Embryonic facial prominence (tissue), 1 donor: ENCODE results near the gene KCNJ11.

Experiments
- DNase-seq: peaks from one replicate; pipeline ENCODE4 v3.0.0-alpha.2; 2016; ENCODE audit errors: extremely low spot score

Gene KCNJ11

DNA sequence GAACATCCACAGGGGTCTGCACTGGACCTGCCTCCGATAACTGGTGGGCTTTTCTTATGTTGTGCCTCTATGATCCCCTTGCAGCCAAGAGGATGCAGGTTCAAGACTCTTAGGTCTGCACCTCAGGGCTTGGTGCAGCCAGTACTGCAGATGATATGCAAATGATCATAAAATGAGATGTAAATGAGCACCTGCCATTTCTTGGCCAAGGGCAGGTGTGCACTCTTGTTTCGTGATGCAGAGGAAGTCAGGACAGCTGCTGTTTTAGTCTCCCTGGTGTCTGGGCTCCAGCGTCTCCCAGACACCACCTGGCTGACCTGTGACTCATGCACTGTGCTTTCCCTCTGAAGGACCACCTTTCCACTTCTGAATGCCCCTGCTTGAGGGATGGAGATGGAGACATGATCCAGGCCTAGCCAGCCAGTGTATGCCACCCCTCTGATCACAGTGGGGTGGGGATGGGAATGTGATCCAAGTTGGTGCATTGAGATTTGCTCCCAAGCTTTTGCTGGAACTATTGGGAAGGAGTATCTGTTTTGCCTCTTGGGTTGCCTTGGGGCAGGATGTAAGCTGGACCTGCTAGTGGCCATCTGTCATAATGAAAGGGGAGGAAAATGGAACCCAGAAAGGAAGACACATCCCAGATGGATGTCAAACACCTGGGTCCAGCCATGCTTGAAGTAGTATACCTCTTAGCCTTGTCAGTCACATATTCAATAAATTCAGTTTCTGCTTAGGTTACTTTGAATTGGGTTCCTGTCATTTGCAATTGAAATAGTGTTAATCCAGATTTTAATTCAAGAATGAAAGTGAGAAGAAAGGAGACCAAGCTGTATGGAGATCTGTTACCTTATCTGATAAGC lies 3.3 kb upstream of the KCNJ11 start:
- no peak for DNase-seq

DNA sequence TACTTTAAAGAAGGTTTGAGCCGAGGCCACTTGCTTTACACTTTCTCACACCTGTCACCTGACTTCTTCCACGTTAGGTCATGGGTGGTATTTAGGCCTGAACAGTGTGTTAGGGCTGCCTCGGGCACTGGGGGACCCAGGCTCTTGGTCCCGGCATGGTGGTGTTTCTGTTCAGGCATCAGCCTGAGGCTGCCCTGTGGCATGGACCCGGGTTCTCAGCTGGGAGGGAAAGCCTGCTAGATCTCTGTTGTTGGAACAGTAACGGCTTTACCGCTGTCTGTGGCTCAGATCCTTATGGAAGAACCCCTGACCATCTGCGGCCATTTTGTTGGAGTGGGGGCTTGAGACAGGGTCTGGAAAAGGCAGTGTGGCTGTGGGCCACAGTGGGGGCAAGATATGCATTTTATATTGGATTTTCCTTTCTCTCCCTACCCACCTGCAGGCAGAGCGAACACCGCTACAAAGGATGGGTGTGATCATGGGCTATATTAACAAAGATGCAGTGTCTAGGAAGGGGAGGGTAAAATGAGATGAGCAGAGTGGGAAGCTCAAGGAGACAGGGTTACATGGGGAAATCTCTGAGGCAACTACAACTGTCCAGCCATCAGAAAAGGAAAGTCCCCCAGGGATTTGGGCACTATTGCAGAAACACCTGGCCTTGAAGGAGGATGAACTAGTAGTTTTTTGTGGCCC lies 1.6 kb upstream of the KCNJ11 start:
- DNase-seq = no peak

DNA sequence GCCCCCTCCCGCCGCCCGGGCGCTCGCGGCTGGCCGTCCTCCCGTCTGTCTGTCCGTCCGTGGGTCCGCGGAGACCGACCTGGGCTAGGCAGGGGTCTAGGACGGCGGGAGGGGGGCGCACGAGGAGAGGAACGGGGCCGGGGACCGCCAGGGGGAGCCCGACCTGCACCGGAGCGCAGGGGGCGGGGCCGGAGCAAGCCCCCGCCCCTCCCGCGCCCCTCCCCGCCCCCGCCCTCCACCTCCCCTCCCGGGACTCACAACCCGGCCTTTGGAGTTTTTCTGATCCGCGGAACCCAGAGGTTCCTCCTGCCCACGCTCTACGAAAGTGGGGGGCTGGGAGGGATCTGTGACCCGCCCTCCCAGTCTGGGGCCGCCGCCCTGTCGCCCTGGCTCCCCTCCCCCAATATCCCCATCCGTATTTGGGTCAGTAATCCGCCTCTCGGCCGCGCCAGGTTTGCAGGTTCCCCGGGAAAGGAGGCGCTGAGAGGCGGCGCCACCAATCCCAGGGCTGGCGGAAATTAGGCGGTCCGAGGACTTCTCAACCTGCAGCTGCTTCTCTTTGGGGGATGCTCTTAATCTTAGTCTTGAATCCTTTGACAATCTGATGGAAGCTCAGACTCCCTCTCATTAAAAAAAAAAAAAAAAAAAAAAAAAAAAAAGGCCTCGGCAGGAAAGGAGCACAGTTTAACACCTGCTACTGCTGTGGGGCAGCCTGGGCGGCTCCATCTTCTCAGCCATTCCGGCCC lies 925 bp upstream of the KCNJ11 start:
- no peak for DNase-seq

DNA sequence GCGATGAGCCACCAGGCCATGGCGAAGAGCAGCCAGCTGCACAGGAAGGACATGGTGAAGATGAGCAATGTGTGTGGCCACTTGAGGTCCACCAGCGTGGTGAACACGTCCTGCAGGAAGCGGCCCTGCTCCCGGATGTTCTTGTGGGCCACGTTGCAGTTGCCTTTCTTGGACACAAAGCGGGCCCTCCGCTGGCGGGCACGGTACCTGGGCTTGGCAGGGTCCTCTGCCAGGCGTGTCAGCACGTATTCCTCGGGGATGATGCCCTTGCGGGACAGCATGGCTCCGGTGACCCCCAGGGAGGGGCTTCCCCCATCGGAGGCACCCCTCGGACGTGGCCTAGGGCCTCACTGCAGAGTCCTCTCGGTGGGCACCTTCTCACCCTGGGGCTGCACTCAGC lies 648 bp downstream of the KCNJ11 start:
- no peak for DNase-seq

DNA sequence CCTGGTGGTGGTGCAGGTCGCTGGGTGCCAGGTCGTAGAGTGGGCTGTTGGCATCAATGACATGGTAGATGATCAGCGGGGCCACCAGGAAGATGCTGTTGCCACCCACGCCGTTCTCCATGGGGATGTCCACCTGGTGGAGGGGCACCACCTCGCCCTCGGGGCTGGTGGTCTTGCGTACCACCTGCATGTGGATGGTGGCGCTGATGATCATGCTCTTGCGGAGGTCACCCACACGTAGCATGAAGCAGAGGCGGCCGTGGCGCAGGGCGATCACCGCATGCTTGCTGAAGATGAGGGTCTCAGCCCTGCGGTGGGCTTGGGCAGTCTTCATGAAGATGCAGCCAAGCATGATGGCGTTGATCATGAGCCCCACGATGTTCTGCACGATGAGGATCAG lies 1.2 kb downstream of the KCNJ11 start:
- DNase-seq = no peak

DNA sequence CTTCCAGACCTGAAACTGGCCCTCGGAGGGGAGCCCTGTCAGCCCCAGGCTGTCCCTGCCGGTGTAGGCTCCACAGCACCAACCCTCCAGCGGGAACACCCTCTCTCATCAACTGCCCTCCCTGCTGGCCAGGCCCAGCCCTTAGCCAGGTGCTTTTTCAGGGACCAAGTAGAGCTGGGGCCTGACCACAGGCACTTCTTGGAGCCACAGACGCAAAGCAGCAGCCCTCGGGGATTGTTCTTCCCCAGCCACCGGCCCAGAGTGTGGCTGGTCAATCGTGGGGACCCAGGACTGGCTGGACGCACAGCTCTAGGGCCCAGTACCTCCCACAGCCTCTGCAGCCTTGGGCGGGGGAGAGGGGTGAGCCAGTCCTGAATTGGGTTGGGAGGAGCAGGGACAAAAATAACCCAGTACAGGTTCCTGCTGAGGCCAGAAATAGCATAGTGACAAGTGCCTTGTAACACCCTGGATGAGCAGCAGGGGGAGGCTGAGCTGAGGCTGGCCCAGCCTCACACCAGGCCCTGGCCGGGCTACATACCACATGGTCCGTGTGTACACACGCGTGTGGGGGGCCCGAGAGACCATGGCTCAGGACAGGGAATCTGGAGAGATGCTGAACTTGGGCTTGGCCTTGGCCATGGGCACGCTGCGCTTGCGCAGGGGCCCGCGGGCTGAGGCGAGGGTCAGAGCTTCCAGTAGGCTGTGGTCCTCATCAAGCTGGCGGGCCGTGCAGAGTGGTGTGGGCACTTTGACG lies 2.0 kb downstream of the KCNJ11 start:
- no peak for DNase-seq

DNA sequence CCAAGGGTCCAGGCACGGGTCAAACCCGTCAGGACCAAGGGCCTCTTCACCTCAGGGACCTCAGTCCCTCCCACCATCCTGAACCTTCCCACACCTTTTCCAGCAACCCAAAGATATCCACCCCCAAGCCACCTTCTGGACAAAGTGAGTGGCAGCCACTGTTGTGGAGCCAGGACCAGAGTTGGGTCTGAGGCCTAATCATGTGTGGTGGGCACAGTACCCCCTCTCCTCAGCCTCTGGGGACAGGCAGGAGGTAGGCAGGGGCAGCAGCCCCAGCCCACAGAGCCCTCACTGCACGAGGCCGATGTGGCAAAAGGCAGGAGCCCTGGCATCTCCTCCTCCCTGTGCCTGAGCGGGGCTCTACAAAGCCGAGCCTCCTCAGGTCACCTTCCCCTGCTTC lies 2.5 kb downstream of the KCNJ11 start:
- DNase-seq = no peak

DNA sequence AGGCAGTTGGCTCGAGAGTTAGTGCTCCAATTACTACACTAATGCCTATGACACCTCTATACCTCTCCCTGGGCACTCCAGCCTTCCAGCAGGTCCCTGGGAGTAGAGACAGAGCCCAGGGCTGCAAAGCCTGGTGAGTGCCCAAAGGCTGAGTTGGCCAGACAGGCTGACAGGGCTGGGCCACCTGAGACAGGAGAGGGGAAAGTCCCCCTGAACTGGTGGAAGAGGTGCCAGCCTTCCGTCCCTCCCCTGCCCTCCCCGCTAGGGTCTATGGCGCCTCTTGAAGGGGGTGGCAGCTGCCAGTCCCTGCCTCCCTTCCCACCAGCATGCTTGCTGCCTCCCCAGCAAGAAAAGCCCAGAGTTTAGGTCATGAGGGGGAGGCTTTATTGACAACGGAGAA lies 3.0 kb downstream of the KCNJ11 start:
- DNase-seq = no peak

DNA sequence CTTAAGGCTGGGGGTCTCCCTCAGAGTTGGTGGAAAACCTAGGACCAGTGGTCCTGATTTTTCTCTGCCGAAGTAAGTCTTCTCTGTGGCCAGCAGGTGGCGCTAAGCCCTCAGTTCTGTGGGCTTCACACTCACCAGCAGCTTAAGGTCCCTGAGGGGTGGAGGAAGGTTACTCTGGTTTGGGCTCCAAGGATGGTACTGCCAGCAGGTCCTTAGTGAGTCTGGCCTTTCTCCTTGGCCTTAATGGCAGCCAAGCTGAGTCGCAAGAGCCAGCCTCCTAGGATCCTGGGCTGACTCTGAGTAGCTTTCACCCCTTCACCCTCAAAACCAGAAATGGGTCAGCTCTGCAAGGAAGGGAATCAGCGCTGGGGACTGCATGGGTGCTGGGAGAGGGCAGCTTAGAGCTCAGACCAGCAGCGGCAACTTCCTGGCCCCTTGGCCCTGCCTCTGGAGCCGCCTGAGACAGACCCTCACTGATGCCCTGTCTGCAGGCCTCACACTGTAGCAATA lies 4.4 kb downstream of the KCNJ11 start:
- peak; percentile 44 for DNase-seq

DNA sequence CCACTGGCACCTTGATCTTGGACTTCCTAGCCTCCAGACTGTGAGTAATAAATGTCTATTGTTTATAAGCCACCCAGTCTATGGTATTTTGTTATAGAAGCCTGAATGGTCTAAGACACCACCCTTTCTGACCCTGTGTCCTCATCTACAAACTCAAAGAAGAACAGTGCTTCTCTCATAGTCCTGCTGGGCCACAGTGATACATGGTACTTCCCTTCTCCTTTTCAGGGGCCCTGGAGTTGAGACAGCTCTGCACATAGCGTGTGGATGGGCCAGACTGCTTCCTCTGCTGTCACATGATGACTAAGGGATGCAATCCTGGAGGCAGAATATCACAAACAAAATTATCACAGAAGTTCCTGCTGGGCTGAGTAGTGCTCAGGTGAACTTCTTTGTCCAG lies 5.0 kb downstream of the KCNJ11 start:
- no peak for DNase-seq

DNA sequence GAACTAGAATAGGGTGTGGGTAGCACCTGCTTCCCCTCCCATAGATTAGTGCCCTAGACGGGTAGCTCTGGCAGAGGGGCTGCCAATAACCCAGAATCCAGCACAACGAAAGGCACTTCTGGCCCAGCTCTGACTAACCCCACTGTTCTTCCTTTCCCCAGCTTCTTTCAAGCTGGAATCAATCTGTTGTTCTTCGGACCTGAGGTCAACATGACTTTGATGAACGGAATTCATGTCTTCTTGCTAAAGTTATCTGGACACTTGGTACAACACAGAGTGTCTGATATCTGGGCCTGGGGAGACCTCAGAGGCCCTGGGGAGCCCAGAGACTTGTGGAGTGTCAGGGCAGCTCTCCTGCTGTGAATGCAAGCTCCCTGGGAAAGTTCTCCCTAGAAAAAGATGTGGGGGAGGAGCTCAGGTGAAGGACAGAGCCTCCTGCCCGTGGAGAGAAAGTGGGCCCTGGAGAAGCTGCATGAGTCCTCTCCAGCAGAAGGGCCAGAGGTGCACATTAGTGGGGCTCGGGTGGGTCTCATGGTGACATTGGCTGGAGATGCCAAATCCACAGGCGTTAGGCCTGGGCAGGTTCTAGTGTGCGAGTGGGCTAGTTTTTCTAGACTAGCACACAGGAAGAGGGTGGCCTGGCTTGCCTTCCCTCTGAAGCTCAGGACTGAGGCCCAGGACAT lies 6.3 kb downstream of the KCNJ11 start:
- no peak for DNase-seq

DNA sequence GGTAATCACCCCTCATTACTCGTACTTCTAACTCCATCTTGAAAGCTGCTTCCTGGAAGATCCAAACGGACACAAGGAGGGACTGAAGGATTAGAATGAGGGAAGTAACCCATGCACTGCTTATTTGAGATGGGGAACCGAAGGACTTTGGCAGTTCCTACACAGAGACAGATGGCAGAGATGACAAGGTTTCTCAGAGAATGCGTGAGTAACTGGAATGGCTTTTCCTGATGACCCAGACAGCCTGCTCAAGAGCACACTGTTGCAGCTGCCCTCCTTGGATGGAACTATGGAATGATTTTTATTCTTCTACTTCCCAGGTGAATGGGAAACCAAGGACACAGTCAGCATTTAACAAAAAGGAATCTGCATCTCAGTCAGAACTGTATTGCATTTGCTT lies 7.3 kb downstream of the KCNJ11 start:
- DNase-seq = no peak

DNA sequence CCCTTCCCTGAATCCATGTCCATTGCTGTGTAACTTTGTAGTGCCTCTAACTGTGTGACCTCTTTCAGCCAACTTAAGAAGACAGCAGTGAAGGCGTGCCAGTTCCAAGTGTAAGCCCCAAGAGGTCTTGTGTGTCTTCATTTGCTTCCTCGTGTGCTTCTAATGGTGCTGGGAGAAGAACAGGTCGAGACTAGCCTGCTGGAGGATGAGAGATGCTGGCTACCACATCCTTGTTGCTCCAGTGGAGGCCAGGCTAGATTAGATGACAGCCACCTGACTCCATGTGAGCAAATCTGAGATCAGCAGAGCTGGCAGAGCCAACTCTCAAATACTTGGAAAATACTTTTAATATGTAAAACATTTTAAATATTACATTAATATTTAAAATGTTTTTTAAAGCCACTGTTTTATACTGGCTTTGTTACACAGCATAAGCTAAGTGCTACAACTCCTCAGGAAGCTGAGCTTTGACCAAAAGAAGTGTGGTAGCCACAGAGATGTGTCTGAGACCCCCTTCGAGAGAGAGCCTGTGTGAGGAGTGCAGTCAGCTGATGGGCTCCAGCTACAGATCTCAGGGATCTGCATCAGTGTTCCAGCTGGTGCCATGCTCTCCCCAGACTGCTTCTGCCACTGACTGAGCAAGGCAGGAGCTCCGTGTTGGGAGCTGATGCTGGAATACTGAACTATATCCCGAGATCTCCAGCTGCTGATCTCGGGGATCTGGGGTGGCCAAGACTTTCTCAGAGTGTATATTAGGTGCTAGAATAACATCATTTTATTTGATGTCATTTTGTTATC lies 8.9 kb downstream of the KCNJ11 start:
- no peak for DNase-seq

DNA sequence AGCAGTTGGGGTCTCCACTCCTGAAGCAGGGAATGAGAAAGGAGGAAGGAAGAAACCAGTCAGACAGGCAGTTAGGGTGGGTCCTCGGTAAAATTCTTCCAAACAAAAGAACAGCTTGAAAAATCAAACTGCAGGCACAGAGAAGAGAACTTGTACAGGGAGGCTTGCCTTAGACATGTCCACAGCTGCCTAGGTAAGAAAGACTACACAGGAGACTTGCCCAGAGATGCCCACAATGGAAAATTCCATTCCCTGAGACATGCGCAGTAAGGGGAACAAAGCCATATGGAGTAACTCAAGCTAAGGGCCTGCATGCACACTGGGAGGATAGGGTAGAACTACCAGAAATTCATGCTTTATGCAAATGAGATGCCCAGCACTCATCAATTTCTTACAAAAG lies 9.8 kb downstream of the KCNJ11 start:
- DNase-seq = no peak

DNA sequence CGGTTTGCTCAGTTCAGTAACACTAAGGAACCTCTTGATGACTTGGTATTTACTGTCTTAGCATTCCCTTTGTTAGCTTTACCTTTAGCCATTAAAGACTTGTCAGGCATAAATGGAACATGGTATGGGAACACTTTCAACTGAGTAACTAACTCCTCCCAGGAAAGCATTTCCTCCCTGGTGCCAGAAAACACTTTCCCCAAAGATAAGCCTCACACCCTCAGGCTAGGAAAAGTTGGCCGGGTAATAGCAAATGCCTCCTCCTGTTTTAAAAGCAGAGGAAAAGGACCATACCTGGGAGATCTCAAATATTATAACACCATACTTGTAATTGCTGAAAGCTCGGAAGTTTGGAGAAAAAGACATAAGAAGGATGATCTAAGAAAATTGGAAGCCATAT lies 12.0 kb downstream of the KCNJ11 start:
- no peak for DNase-seq

DNA sequence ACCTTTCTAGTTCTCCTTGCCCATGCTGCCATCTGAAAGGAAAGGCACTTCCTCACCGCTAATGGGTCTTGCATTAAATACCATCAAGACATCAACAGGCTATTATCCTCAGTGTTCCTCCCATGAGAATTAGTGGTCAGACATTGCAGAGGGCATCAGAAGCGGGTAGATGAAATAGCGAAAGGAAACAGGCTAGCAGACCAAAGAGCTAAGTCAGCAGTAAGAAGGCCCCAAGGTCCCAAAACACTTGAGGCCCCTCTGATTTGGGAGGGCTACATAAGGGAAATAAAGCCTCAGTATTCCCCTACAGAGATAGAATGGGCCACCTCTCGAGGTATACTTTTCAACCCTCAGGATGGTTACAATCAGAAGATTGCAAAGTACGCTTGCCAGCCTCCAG lies 12.9 kb downstream of the KCNJ11 start:
- DNase-seq = no peak

DNA sequence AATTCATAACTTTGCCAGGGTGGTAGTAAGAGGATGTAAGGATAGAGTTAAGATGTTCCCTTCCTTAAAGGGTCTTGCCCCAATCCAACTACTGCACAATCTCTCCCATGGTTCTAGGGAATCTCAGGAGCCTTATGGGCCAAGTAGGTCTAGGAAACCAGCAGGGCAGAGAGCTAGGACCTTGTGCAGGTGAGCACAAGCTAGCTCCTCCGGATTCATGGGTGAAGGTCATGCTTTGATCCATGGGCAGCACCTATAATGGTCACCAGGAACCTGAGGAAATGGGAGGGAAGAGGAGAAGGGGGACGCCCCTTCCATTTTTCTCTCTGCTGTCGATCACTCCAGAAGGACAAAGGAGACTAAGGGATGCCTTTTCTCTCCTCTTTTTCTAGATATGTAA lies 16.8 kb downstream of the KCNJ11 start:
- DNase-seq = no peak

DNA sequence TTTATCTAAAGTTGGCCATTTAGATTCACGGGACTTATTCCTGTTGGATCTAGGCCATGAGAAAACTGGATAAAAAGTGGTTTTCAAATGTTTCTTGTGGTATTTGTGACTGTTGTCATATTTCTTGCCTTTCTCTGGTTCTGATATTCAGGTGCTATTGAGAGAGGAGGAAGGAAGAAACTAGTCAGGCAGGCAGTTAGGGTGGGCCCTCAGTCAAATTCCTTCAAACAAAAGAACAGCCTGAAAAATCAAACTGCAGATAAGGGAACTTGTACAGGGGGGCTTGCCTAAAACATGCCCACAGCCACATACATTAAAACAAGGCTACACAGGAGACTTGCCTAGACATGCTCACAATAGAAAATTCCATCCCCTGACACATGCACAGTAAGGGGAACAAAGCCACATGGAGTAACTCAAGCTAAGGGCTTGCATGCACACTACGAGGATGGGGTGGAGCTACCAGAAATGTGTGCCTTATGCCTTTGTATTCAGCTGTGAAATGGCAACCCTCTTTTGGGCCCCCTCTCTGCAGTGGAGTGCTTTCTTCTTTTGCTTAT lies 18.7 kb downstream of the KCNJ11 start:
- no peak for DNase-seq

DNA sequence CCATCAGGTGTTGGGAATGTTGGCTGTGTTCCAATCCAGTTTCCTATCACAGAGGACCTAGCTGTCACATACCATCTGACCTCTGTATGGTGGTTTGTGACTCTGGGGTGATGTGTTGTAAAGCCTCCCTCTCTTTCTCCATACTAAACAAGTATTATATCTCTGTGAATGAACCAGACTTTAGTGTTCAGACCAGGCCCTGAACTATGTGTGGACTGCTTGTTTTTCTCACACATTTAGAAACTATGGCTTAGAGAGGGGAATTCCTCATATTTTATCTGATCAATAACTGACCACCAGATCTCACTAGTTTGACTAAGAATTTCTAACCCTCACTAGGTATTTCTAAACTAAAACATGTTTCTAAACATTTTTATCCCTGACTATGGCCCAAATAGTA lies 19.4 kb downstream of the KCNJ11 start:
- DNase-seq = no peak

DNA sequence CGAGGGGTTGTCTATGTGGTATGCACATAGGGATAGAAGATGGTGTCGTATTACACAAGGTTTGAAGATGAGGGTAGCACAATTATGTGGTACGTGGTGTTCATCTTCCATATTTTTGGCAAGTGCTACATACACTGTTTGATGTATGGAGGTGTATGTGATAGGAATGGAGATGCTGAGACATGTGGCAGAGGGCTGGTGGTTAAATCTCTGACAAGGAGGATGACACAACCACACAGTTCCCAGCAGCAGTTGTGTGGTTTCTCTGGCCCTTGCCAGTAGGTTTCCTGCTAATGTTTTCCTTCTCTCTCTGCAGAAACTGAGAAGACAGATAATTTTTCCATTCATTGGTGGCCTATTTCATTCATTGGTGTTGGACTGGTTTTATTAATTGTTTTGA lies 19.9 kb downstream of the KCNJ11 start:
- no peak for DNase-seq
